HepG2 (cell line): ENCODE results near the gene CHST11. TPM values are rescaled to one million over a fixed set of nuclear protein-coding genes. Genes with fewer than 3 reads are reported as not detected.

Source experiments
- HNF1A ChIP-seq, 2 experiments: sonication (generic) in 1 of 2; formaldehyde crosslinking in 1 of 2; IDR thresholded peaks; 2 replicates each; pipeline versions ENCODE4 v1.4.0 to v1.6.1; 2016 to 2020; ENCODE audit warnings: borderline replicate concordance in 1 of 2, low read depth in 1 of 2, mild to moderate bottlenecking in 1 of 2, missing genetic modification reagents in 1 of 2
- NR3C1 ChIP-seq: sonication (generic); formaldehyde crosslinking; IDR thresholded peaks from 2 replicates; pipeline ENCODE4 v1.4.0; 2020; ENCODE audit warnings: missing genetic modification reagents
- PAXIP1 ChIP-seq: sonication (generic); formaldehyde crosslinking; conservative IDR thresholded peaks from 2 replicates; pipeline ENCODE4 v1.4.0; 2020; ENCODE audit warnings: mild to moderate bottlenecking, missing genetic modification reagents, moderate library complexity
- ZFP36L2 ChIP-seq: sonication (generic); formaldehyde crosslinking; IDR thresholded peaks from 2 replicates; pipeline ENCODE4 v1.4.0; 2020; ENCODE audit warnings: missing genetic modification reagents
- ZMYM2 ChIP-seq: sonication (generic); formaldehyde crosslinking; IDR thresholded peaks from 2 replicates; pipeline ENCODE4 v1.8.0; 2022; ENCODE audit warnings: mild to moderate bottlenecking, missing genetic modification reagents
- polyA plus RNA-seq, 8 experiments: library from polyadenylated mRNA; depleted of rRNA in 3 of 8; stranded (reverse) in 7 of 8; unstranded in 1 of 8; fragments of >200 nt; fragmentation: Illumina TruSeq in 4 of 8; extraction: Trizol in 4 of 8; gene quantifications; 2 replicates each; pipeline versions ENCODE4 v1.2.1 to v1.2.3, GENCODE V29; 2011 to 2016; ENCODE audit warnings: low read depth in 4 of 8, missing spikeins in 1 of 8, mixed read lengths in 1 of 8; ENCODE audit not compliant: insufficient read depth in 1 of 8
- total RNA-seq, 5 experiments: library from RNA; depleted of rRNA; stranded (reverse); fragments of >200 nt; fragmentation: Illumina TruSeq; extraction: Trizol; gene quantifications; 2 replicates each; pipeline ENCODE4 v1.2.3, GENCODE V29; 2016; ENCODE audit warnings: low read depth in 1 of 5

Gene CHST11
- total and polyA plus RNA-seq, 2 of the 13 experiments (the other 11 are each of a cell fraction or from before 2014, with no cell fraction given), result 0.15 TPM; not detected in 1

DNA sequence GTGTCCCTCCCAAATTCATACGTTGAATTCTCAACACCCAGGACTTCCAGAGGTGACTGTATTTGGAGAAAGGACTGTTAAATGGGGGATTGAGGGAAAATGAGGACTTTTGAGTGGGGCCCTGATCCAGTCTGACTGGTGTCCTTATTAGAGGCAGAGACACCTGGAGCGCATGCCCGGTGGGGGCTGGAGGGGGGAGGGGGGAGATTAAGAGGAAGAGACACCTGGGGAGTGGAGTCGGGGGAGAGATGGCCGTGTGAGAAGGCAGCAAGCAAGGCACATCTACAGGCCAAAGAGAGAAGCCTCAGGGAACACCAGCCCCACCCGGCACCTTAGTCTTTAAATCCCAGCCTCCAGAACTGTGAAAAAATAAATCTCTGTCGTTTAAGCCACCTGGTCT is 291.6 kb downstream of the CHST11 start (continued):
- TF ChIP-seq HNF1A (IDR thresholded peaks at IDR 0.05; ENCODE audit: low read depth) (no peak), HNF1A (CRISPR knock-in tag; IDR thresholded peaks at IDR 0.05; ENCODE audit: borderline replicate concordance) (no peak), PAXIP1 (CRISPR knock-in tag) (no peak), ZFP36L2 (CRISPR knock-in tag) (no peak), ZMYM2 (no peak), NR3C1 (CRISPR knock-in tag) (no peak)
